Heart right ventricle (tissue), 16 donors: ENCODE results near the gene TULP4. TPM values are rescaled to one million over a fixed set of nuclear protein-coding genes. Genes with fewer than 3 reads are reported as not detected.
A peak's percentile ranks its signal among the peaks of the same experiment; 100 is the strongest.

Experiments
- ATAC-seq, 8 donors: fragments of 200-7000 bp; cut with Tn5 transposase; one replicate each; pipeline ENCODE4 v1.9.1; 2020; ENCODE audit warnings: mild to moderate bottlenecking in 8 of 8, moderate library complexity in 8 of 8, moderate number of reproducible peaks in 1 of 8
- DNase-seq, 2 donors: peaks; one replicate each; pipeline ENCODE4 v3.0.0-alpha.2; 2020
- H3K27ac ChIP-seq, 10 donors: fragments of 200-600 bp; sonication (generic) in 2 of 10; one replicate each; pipeline versions ENCODE4 v1.5.0 to v1.8.0; 2020 to 2022; ENCODE audit warnings: mild to moderate bottlenecking in 3 of 10
- H3K27me3 ChIP-seq, 7 donors: fragments of 200-600 bp; one replicate each; pipeline ENCODE4 v1.8.0; 2021 to 2022; ENCODE audit warnings: mild to moderate bottlenecking in 2 of 7
- H3K36me3 ChIP-seq, 9 donors: fragments of 200-600 bp; sonication (generic) in 1 of 9; one replicate each; pipeline versions ENCODE4 v1.5.0 to v1.8.0; 2020 to 2022; ENCODE audit warnings: mild to moderate bottlenecking in 2 of 9
- H3K4me1 ChIP-seq, 9 donors: fragments of 200-600 bp; sonication (generic) in 1 of 9; one replicate each; pipeline versions ENCODE4 v1.5.0 to v1.8.0; 2020 to 2022; ENCODE audit warnings: mild to moderate bottlenecking in 4 of 9
- H3K4me3 ChIP-seq, 10 donors: fragments of 200-600 bp; sonication (generic) in 2 of 10; one replicate each; pipeline versions ENCODE4 v1.5.0 to v1.8.0; 2020 to 2022; ENCODE audit warnings: mild to moderate bottlenecking in 7 of 10, moderate library complexity in 2 of 10
- H3K9me3 ChIP-seq, 11 donors: fragments of 200-600 bp in 10 of 11; sonication (generic) in 2 of 11; one replicate each; pipeline versions ENCODE4 v1.5.0 to v1.8.0; 2013 to 2022; ENCODE audit warnings: mild to moderate bottlenecking in 2 of 11, control low read depth in 1 of 11, moderate library complexity in 1 of 11
- CTCF ChIP-seq, 9 donors: fragments of 200-600 bp; sonication (generic) in 2 of 9; IDR thresholded peaks; one replicate each; pipeline versions ENCODE4 v1.5.0 to v1.8.0; 2021 to 2022; ENCODE audit warnings: antibody characterized with exemption in 9 of 9, mild to moderate bottlenecking in 5 of 9, moderate library complexity in 1 of 9
- WGBS, 2 donors: extraction: QIAGEN DNeasy Blood & Tissue Kit; methylation state at CpG; one replicate each; pipeline ENCODE4 v1.1.7; 2013; ENCODE audit warnings: inconsistent platforms in 1 of 2; 5-methylcytosine and 5-hydroxymethylcytosine counted together
- intact Hi-C, 10 donors: fragments of 100-400 bp; cut with DNase I; formaldehyde crosslinking; loops; one replicate each; pipeline versions ENCODE4 v1.11.1 to v1.14.2; 2022
- polyA plus RNA-seq, 2 donors: library from polyadenylated mRNA; stranded (reverse); fragments of 200-250 nt; gene quantifications; one replicate each; pipeline ENCODE4 v1.2.3, GENCODE V29; 2013
- total RNA-seq, 10 donors: library from RNA; stranded (reverse); fragmentation: NEBNext Ultra II Directional in 3 of 10; extraction: Animal tissue kit (Norgen Biotek cat#: 25700) in 3 of 10; gene quantifications; one replicate each; pipeline versions ENCODE4 v1.2.1 to v1.2.4, GENCODE V29; 2021 to 2023
- donor health status: Arrhythmogenic right ventricular cardiomyopathy.
- donor health status: ischemic (EF 13 %, LVEDD 7.1; RV severe dilation, severe dysfunction).
- donor health status: healthy with polysubstance abuse.
- donor health status: DM: no; HTN: yes; CAD: no.
- donor health status: DM: no; HTN: no; CAD: no.
- donor health status: ischemic (EF 25% LVEDD 6.9; RV normal size, moderate dysfunction).
- donor health status: ischemic (EF 25% LVEDD 5.7; RV mildly dilated, moderate dysfunction).
- donor health status: healthy.
- donor health status: DM: yes; HTN: yes; CAD: no.
- donor health status: Ischemic cardiomyopathy.
- donor health status: ischemic (EF 35%, LVEDD 5.7; RV mildly dilated, moderate dysfunction).
- donor health status: nonischemic (EF 11% LVEDD 7.7; RV severe dilation, severe dysfunction).
- donor health status: DM: yes; HTN: yes; CAD: no.
- donor health status: PGD.
- donor health status: ischemic (EF 29% LVEDD 5.4; RV normal size, mild dysfunction).
- donor health status: nonischemic (EF 23%, LVEDD 6.1; RV moderate dilation, normal function).

The TULP4 gene
- total and polyA plus RNA-seq, 12 donors: 2.1 to 127 (median 99.2) TPM

- Histone ChIP-seq H3K36me3 (peaks cover 0 to 14% (median 0%) of the 10 kb centered on the region in 9 donors), H3K9me3 (no peaks in the 10 kb centered on the region), H3K4me1 (peaks cover 4 to 41% (median 32%) of the 10 kb centered on the region in 9 donors), H3K4me3 (no peak overlapping the region), H3K27ac (peak overlapping the region in 9 of 10 donors; percentile 18 to 77 (median 54)), H3K27me3 (no peaks in the 10 kb centered on the region)
- no peak for TF ChIP-seq CTCF (IDR thresholded peaks at IDR 0.05)
- WGBS, 2 donors: 38 to 49% methylated on average over 3 of the region's 3 CpGs
- intact Hi-C loops: no loop called here
- ATAC-seq (peak; percentile 67 to 88 (median 78)), DNase-seq (peak in 1 of 2 donors; percentile 14)
These were observed 97.2 kb downstream of the TULP4 start for GRCh38 chr6:158409451-158409850.

- DNase-seq (no peak), ATAC-seq (peak in 2 of 8 donors; percentile 21 to 60)
- no peaks in the 10 kb centered on the region for H3K9me3 ChIP-seq
- no peak overlapping the region for H3K4me3 ChIP-seq
- no peaks in the 10 kb centered on the region for H3K27me3 ChIP-seq
- intact Hi-C loops: loop anchor here in 1 of 10 donors (10.0 kb wide), 1 partner anchor 176 kb away; no protein-coding TSS in a partner anchor
- H3K27ac ChIP-seq: no peak overlapping the region
- H3K4me1 ChIP-seq: peaks cover 4 to 47% (median 32%) of the 10 kb centered on the region in 9 donors
- no peak for TF ChIP-seq CTCF (IDR thresholded peaks at IDR 0.05)
- 62 to 68% methylated on average over 8 of the region's 8 CpGs for WGBS, 2 donors
- peaks cover 0 to 20% (median 0%) of the 10 kb centered on the region in 9 donors for H3K36me3 ChIP-seq
These were observed 98.5 kb downstream of the TULP4 start for GRCh38 chr6:158410784-158411183.

GRCh38 chr6:158411998-158412397 lies 99.7 kb downstream of the TULP4 start:
- ATAC-seq (no peak), DNase-seq (no peak)
- H3K9me3 ChIP-seq: no peaks in the 10 kb centered on the region
- WGBS, 2 donors: 93 to 97% methylated on average over 4 of the region's 4 CpGs
- intact Hi-C loops: loop anchor here in 1 of 10 donors (10.0 kb wide), 1 partner anchor 177 kb away; no protein-coding TSS in a partner anchor
- H3K27ac ChIP-seq: no peak overlapping the region
- H3K4me1 ChIP-seq: peaks cover 4 to 47% (median 32%) of the 10 kb centered on the region in 9 donors
- H3K27me3 ChIP-seq: no peaks in the 10 kb centered on the region
- peaks cover 0 to 24% (median 0%) of the 10 kb centered on the region in 9 donors for H3K36me3 ChIP-seq
- H3K4me3 ChIP-seq: no peak overlapping the region
- TF ChIP-seq CTCF (IDR thresholded peaks at IDR 0.05): no peak

GRCh38 chr6:158413028-158413427 lies 100.8 kb downstream of the TULP4 start:
- H3K36me3 ChIP-seq: peaks cover 0 to 25% (median 0%) of the 10 kb centered on the region in 9 donors
- H3K4me3 ChIP-seq: no peak overlapping the region
- no peak for DNase-seq
- intact Hi-C loops: loop anchor here in 1 of 10 donors (10.0 kb wide), 1 partner anchor 178 kb away; no protein-coding TSS in a partner anchor
- peaks cover 4 to 42% (median 32%) of the 10 kb centered on the region in 9 donors for H3K4me1 ChIP-seq
- H3K27ac ChIP-seq: no peak overlapping the region
- TF ChIP-seq CTCF (IDR thresholded peaks at IDR 0.05): no peak
- ATAC-seq: no peak
- no peaks in the 10 kb centered on the region for H3K9me3 ChIP-seq
- 97 to 98% methylated on average over 16 of the region's 16 CpGs for WGBS, 2 donors
- no peaks in the 10 kb centered on the region for H3K27me3 ChIP-seq
